CD4-positive, alpha-beta T cell treated with Interleukin-6 for 4 hours (primary cell): ENCODE data around the gene NCR3LG1.
"Not testable (repeated sequence)": the region's sequence is repeated elsewhere in the genome, so short reads cannot be mapped to it uniquely, and the experiment has no call there.

Source experiments
- DNase-seq: peaks from one replicate; pipeline ENCODE4 v3.0.0-alpha.2; 2020; ENCODE audit warnings: mixed read lengths

NCR3LG1 gene

DNA sequence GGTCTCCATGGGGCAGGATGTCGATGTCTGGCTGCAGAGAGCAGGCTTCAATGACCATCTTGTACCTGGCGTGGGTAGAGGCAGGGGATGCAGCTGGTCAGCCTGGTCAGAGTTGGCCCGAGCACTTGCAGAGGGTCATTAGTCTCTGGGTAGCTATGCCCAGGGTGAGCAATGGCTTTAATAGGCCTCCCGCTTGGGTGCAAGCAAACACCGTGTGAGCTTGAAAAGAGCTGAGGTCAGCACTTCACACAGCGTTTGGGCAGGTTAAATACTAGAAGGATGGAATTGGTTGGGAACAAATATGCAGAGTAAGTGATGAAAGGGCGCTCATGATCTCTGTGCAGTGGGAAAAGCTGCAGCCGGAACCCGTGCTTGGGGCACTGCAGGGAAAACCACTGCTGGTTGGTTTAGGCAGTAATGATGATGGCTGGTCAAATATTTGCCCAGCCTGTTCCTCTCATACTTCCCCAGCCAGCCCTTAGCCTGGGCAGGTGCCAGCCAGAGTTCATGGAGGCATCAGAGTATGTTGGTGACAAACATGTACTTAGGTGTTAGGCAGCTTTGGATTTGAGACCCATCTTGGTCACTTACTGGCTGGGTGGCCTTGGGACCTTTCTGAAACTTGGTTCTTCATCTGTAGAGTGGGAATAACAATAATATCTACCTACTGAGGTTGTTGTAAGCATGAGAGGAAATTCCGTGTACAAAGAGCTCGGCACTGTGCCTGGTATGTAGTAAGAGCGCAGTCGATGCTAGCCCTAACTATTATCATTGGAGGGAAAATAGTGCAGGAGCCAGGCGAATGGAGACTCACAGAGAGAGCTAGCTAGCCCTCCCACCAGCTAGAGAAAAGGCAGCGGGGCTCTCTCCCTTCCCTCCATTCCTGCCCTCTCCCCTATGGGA lies 62.1 kb downstream of the NCR3LG1 start:
- DNase-seq, result no peak

DNA sequence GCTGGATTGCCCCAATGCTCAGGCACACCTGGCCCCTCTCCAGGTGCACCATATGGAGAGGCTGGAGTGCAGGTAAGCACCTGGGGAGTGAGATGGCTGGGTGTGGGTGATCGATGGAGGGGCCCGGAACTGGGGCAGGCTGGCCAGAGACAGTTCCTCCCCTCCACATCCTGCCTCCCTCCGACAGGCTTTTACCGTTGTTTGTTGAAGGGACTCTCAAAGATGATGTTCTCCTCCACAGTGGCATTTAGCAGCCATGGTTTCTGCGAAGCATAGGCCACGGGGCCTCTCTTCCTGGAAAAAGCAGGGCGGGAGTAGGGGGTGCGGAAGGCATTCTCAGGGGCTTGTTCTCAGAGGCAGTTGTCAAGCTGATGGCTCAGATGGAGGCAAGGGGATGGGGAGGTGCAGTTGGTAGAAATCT lies 62.7 kb downstream of the NCR3LG1 start:
- DNase-seq, result no peak

DNA sequence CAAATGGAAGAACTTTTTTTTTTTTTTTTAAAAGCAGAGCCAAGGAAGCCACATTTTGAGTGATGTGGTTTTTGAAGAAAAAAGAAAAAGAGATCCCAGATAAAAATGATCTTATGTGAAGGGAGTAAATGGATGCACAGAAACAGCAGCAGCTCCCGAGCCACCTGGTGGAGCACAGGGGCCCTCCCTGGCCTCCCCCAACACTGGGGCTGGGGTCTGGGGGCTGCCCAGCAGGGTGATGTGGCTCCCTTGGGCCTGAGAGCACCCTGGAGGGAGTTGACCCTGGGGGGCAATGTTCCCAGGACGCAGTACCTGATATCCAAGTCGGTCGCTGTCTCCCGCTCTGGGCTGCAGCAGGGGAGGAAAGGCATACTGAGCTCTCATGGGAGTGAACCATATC lies 63.4 kb downstream of the NCR3LG1 start:
- no peak for DNase-seq

DNA sequence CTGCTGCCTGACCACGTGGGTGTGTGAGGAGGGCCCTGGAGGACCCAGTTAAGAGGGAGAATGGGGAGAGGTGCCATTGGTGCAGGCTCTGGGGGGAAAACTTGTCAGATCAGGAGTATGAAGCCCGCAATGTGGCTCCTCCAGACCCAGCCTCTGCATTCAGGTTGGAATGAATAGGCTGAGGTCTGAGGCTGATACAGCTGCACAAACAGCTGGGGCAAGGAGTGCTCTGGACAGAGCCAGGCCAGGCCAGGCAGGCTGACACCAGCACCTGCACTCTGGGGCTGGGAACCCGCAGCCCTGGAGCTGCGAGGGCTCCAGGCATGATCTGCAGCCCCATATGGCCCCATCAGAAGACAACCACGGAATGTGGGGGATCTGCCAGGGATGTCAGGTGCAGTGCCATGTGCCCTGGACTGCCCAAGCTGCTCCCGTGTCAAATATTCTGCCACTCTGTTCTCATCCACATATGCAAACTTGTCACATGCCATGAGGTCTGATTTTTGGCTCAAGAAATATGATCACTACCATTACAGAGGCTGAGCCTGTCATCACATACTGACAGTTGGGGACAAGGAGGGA lies 64.0 kb downstream of the NCR3LG1 start:
- no peak for DNase-seq

DNA sequence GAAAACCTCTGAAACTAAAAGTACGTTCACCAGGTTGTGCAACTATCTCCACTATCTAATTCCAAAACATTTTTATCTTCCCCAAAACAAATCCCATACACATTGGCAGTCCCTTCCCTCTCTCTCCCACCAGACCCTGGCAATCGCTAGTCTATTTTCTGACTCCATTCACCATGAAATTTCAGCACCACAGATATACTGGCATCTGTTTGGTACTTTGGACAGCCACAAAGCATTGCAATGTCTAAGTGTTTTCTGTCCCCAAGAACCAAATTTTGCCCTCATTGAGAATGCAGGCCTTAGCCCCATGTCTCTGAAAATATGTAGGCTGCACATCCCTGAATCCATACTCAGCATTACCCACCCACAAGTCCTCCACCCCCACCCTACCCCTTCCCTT lies 64.9 kb downstream of the NCR3LG1 start:
- DNase-seq, result no peak

DNA sequence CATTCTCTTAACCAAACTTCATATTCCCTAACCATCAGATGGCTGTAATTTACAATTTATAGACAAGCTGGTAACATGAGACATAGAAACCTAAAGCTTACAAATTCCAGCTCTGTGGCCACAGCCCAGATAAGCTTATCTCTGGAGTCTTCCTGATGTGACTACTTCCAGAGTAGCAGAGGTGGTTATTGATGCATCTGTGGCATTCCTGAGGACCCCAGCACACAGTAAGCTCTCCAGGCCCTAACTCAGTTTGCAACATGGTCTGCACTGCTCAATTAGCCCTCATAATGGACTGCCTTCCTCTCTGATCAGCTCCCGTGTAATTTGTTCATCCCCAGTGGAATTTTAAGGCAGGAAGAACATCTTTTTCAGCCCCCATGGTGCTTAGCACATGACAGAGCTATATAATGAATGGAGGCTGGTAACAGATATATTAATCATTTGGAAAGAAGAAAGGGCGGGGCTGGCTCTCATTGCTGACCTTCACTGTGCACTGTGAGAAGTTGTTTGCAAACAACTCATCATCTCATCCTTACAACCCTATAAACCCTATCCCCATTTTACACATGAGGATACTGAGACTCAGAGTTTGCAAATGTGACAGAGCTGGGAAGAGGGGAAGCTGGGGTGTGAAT lies 67.0 kb downstream of the NCR3LG1 start:
- no peak for DNase-seq

DNA sequence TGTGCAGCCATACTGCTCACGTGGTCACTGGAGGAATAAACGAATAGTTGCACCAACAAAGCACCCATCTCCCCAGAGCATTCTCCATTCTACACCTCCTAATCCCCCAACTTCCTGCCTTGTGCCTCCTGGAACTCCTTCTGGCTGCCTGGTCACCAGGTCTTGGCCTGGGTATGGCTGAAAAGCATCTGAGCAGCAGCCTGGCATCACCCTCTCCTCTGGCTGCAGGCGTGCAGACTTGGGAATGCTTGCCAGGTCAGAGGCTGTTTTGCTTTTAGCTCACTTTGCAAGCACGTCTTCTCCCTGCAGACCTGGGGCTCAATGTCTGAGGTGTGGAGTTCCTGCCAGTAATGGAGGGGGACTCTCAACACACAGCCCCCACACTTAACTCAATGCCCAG lies 70.2 kb downstream of the NCR3LG1 start:
- no peak for DNase-seq

DNA sequence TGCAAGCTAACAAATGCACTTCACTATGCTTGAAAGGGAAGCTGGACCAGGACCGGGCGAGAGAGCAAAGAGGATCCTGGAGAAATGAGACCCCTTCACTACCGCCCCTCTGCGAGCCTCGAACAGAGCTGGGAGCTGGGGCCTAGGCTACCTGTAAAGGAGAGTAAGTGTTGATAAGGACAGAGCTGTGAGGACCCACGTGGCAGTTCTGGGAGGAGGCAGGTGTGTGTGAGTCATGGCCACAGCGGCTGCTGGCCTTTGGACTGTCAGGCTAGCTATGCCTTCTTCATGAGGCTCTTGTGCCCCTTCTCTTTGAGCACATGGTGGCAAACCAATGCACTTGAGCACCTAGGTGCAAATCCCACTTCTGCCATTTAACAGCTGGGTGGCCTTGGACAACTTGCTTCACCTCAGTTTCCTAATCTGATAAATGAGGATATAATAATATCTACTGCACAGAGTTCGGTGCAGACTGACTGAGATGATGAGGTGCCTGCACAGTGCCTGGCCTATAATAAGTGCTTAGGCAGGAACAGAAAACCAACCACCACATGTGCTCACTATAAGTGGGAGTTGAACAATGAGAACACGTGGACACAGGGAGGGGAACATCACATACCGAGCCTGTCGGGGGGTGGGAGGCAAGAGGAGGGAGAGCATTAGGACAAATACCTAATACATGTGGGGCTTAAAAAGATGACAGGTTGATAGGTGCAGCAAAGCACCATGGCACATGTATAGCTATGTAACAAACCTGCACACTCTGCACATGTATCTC lies 72.1 kb downstream of the NCR3LG1 start:
- DNase-seq, result no peak

DNA sequence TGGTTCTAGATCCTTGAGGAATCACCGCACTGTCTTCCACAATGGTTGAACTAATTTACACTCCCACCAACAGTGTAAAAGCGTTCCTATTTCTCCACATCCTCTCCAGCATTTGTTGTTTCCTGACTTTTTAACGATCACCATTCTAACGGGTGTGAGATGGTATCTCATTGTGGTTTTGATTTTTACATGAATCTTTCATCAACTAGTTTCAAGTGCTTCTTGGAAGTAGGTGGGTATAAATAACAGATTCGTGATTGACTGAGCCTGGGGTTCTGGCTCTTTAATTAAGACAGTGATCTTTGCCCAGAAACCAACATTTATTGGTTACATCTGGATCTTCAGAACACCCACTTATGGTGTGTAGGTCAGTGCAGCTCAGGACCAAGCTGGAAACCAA lies 74.6 kb downstream of the NCR3LG1 start:
- not testable (repeated sequence) for DNase-seq
